GM23338 (cell line): Measurements from ENCODE around the gene TF.

Experiments
- CREB1 ChIP-seq: fragments of 250-450 bp; sonication (Bioruptor Pico); IDR thresholded peaks from 2 replicates; pipeline ENCODE4 v1.5.0; 2020; ENCODE audit warnings: low read depth, mild to moderate bottlenecking, moderate library complexity
- EZH2 ChIP-seq: fragments of 200-600 bp; sonication (generic); IDR thresholded peaks from one replicate; pipeline ENCODE4 v1.8.0; 2017; ENCODE audit warnings: antibody characterized with exemption, mild to moderate bottlenecking, low read depth; ENCODE audit not compliant: unreplicated experiment
- EZH2phosphoT487 ChIP-seq: fragments of 200-600 bp; sonication (generic); IDR thresholded peaks from one replicate; pipeline ENCODE4 v1.8.1; 2018; ENCODE audit warnings: antibody characterized with exemption; ENCODE audit not compliant: unreplicated experiment
- JUNB ChIP-seq: IDR thresholded peaks from one replicate; pipeline ENCODE4 v1.6.1; 2016; ENCODE audit warnings: antibody characterized with exemption; ENCODE audit not compliant: unreplicated experiment
- NANOG ChIP-seq: IDR thresholded peaks from 2 replicates; pipeline ENCODE4 v1.6.1; 2016; ENCODE audit warnings: antibody characterized with exemption, borderline replicate concordance
- POLR2AphosphoS5 ChIP-seq: IDR thresholded peaks from 2 replicates; pipeline ENCODE4 v1.6.1; 2016; ENCODE audit warnings: antibody characterized with exemption, low read depth
- ZNF114 ChIP-seq: fragments of 250-450 bp; sonication (Bioruptor Pico); IDR thresholded peaks from 2 replicates; pipeline ENCODE4 v1.5.0; 2020; ENCODE audit warnings: mild to moderate bottlenecking, moderate library complexity
- ZNF331 ChIP-seq: fragments of 250-450 bp; sonication (Bioruptor Pico); IDR thresholded peaks from 2 replicates; pipeline ENCODE4 v1.5.0; 2020; ENCODE audit warnings: low read depth, mild to moderate bottlenecking, moderate library complexity
- TF ChIP-seq, protein P1 (sequence below), 2 experiments: fragments of 200-600 bp in 1 of 2; sonication (generic) in 1 of 2; conservative IDR thresholded peaks; 2 replicates each; pipeline versions ENCODE4 v1.5.1 to v1.6.1; 2016 to 2017; ENCODE audit warnings: antibody characterized with exemption in 2 of 2, low read depth in 2 of 2, mild to moderate bottlenecking in 2 of 2, moderate library complexity in 1 of 2
- TF ChIP-seq, protein P2 (sequence below): IDR thresholded peaks from one replicate; pipeline ENCODE4 v1.6.1; 2018; ENCODE audit warnings: antibody characterized with exemption; ENCODE audit not compliant: unreplicated experiment
- TF ChIP-seq, protein P3 (sequence below): IDR thresholded peaks from 2 replicates; pipeline ENCODE4 v1.6.1; 2016; ENCODE audit warnings: antibody characterized with exemption

DNA sequence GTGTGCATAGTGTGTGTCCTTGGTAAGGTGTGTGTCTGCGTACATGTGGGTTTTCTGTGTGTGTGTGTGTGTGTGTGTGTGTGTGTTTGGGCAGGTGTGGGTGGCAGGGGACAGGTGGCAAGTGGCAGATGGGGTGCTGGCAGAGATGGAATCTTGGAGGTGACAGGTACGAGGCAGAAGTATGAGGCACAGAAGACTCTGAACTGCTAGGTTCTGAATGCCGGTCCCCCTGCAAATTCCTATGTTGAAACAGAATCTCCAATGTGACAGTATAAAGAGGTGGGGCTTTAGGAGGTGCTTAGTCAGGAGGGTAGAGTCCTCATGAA is 89.2 kb downstream of the TF start:
- TF ChIP-seq, protein P1, sequence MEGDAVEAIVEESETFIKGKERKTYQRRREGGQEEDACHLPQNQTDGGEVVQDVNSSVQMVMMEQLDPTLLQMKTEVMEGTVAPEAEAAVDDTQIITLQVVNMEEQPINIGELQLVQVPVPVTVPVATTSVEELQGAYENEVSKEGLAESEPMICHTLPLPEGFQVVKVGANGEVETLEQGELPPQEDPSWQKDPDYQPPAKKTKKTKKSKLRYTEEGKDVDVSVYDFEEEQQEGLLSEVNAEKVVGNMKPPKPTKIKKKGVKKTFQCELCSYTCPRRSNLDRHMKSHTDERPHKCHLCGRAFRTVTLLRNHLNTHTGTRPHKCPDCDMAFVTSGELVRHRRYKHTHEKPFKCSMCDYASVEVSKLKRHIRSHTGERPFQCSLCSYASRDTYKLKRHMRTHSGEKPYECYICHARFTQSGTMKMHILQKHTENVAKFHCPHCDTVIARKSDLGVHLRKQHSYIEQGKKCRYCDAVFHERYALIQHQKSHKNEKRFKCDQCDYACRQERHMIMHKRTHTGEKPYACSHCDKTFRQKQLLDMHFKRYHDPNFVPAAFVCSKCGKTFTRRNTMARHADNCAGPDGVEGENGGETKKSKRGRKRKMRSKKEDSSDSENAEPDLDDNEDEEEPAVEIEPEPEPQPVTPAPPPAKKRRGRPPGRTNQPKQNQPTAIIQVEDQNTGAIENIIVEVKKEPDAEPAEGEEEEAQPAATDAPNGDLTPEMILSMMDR (conservative IDR thresholded peaks at IDR 0.05; ENCODE audit: low read depth in 2 of 2) = no peak
- TF ChIP-seq JUNB (no peak), EZH2 (no peak), EZH2phosphoT487 (no peak), NANOG (no peak), POLR2AphosphoS5 (no peak), CREB1 (CRISPR knock-in tag) (no peak), ZNF114 (CRISPR knock-in tag) (no peak), ZNF331 (CRISPR knock-in tag) (no peak)
- TF ChIP-seq, protein P2, sequence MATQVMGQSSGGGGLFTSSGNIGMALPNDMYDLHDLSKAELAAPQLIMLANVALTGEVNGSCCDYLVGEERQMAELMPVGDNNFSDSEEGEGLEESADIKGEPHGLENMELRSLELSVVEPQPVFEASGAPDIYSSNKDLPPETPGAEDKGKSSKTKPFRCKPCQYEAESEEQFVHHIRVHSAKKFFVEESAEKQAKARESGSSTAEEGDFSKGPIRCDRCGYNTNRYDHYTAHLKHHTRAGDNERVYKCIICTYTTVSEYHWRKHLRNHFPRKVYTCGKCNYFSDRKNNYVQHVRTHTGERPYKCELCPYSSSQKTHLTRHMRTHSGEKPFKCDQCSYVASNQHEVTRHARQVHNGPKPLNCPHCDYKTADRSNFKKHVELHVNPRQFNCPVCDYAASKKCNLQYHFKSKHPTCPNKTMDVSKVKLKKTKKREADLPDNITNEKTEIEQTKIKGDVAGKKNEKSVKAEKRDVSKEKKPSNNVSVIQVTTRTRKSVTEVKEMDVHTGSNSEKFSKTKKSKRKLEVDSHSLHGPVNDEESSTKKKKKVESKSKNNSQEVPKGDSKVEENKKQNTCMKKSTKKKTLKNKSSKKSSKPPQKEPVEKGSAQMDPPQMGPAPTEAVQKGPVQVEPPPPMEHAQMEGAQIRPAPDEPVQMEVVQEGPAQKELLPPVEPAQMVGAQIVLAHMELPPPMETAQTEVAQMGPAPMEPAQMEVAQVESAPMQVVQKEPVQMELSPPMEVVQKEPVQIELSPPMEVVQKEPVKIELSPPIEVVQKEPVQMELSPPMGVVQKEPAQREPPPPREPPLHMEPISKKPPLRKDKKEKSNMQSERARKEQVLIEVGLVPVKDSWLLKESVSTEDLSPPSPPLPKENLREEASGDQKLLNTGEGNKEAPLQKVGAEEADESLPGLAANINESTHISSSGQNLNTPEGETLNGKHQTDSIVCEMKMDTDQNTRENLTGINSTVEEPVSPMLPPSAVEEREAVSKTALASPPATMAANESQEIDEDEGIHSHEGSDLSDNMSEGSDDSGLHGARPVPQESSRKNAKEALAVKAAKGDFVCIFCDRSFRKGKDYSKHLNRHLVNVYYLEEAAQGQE = no peak
- TF ChIP-seq, protein P3, sequence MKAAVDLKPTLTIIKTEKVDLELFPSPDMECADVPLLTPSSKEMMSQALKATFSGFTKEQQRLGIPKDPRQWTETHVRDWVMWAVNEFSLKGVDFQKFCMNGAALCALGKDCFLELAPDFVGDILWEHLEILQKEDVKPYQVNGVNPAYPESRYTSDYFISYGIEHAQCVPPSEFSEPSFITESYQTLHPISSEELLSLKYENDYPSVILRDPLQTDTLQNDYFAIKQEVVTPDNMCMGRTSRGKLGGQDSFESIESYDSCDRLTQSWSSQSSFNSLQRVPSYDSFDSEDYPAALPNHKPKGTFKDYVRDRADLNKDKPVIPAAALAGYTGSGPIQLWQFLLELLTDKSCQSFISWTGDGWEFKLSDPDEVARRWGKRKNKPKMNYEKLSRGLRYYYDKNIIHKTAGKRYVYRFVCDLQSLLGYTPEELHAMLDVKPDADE = no peak
